ENCODE measurements around the gene POLN. TPM values are rescaled to one million over a fixed set of nuclear protein-coding genes. Genes with fewer than 3 reads are reported as not detected.

The POLN gene
- polyA plus RNA-seq, 1 donor (not counting 4 experiments of a cell fraction or from before 2014, with no cell fraction given) = 1.3 TPM

DNA sequence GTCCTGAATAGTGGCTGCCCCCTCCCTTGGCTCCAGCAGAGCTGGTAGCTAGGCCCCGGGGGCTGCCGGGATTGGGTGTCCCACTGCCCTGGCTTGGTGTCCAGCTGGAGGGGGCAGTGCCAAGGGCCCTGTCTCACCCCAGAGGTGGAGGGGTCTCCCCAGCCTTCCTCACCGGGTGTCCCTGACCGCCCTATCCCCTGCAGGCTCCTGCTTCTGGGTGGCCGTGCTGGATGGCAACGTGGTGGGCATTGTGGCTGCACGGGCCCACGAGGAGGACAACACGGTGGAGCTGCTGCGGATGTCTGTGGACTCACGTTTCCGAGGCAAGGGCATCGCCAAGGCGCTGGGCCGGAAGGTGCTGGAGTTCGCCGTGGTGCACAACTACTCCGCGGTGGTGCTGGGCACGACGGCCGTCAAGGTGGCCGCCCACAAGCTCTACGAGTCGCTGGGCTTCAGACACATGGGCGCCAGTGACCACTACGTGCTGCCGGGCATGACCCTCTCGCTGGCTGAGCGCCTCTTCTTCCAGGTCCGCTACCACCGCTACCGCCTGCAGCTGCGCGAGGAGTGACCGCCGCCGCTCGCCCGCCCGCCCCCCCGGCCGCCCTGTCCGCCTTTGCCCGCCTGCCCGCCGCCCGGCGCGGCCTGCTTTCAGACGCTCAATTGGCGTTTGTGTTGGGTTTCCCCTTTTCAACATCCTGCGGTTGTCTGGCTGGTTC, 178.2 kb downstream of the POLN start:
- TF ChIP-seq EZH2 (IDR thresholded peaks at IDR 0.05; ENCODE audit: low read length) = no peak
- TF ChIP-seq, protein P1, sequence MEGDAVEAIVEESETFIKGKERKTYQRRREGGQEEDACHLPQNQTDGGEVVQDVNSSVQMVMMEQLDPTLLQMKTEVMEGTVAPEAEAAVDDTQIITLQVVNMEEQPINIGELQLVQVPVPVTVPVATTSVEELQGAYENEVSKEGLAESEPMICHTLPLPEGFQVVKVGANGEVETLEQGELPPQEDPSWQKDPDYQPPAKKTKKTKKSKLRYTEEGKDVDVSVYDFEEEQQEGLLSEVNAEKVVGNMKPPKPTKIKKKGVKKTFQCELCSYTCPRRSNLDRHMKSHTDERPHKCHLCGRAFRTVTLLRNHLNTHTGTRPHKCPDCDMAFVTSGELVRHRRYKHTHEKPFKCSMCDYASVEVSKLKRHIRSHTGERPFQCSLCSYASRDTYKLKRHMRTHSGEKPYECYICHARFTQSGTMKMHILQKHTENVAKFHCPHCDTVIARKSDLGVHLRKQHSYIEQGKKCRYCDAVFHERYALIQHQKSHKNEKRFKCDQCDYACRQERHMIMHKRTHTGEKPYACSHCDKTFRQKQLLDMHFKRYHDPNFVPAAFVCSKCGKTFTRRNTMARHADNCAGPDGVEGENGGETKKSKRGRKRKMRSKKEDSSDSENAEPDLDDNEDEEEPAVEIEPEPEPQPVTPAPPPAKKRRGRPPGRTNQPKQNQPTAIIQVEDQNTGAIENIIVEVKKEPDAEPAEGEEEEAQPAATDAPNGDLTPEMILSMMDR (optimal IDR thresholded peaks at IDR 0.05 in 1 of 3, IDR thresholded peaks at IDR 0.05 in 1 of 3, conservative IDR thresholded peaks at IDR 0.05 in 1 of 3; ENCODE audit: extremely low read depth in 1 of 3, insufficient read depth in 2 of 3, low read length in 3 of 3) = no peak
- Histone ChIP-seq H3K9me3 (ENCODE audit: control insufficient read depth, low read depth, low read length) (no peaks in the 10 kb centered on the region), H3K9me1 (ENCODE audit: control insufficient read depth, extremely low read depth, insufficient read depth, low read length) (no peaks in the 10 kb centered on the region), H3K79me2 (ENCODE audit: control insufficient read depth, insufficient read depth, low read length) (no peaks in the 10 kb centered on the region), H2AFZ (ENCODE audit: control insufficient read depth, low read length) (no peak overlapping the region), H3K4me2 (ENCODE audit: control insufficient read depth, extremely low read depth, insufficient read depth, low read depth, low read length) (no peak overlapping the region), H3K4me1 (ENCODE audit: control insufficient read depth, extremely low read depth, insufficient read depth, low read length) (no peaks in the 10 kb centered on the region), H3K9ac (ENCODE audit: control insufficient read depth, extremely low read depth, insufficient read depth, low read length) (no peak overlapping the region), H3K27me3 (ENCODE audit: control insufficient read depth, extremely low read depth, insufficient read depth, low read length) (peaks cover 35% of the 10 kb centered on the region), H3K27ac (ENCODE audit: control insufficient read depth, insufficient read depth, low read length) (no peak overlapping the region), H3K4me3 (ENCODE audit: control insufficient read depth in 2 of 3, extremely low read depth in 1 of 3, insufficient read depth in 2 of 3, low read depth in 1 of 3, low read length in 3 of 3) (no peak overlapping the region), H3K36me3 (ENCODE audit: control insufficient read depth in 2 of 2, extremely low read depth in 1 of 2, insufficient read depth in 2 of 2, low read length in 2 of 2) (no peaks in the 10 kb centered on the region), H4K20me1 (ENCODE audit: control insufficient read depth, extremely low read depth, insufficient read depth, low read length) (no peaks in the 10 kb centered on the region)
- DNase-seq (ENCODE audit: low read depth, low spot score) = no peak
- dilution Hi-C loops (cut with MboI; ENCODE audit: extremely low pct_ligation_motif_present, low sequenced_read_pairs) = no loop called here
- no peak for FAIRE-seq

DNA sequence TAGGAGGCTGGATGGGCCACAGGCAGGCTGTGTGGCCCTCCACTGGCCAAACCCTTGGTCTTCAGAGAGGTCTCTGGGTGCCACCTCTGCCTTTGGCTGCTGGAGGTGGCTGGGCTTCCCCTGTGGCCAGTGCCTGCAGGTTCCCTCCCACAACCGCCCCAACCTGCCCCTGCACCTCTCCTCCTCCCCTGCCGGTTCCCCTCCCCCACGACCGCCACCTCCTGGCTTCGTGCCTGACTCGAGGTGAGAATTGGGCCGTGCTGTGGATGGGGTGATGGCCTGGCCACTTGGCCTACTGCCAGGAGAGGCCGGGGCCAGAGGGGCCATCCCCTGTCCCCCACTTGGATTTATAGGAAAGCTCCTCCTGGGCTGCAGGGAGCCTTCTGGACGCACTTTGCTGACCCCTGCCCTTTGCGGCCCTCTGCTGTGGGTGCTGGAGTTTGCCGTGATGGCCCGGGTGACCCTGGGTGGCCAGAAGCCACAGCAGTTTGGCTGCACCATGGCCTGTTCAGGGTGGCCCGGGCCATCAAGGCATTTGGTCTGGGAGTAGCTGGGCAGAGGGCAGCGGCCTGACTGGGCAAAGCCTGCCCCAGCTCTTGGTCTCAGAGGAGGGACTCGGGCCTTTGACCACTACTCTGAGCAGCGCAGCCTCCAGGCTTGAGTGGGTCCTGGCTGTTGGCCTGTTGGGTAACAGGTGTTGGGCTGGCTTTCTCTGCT, 179.0 kb downstream of the POLN start:
- Histone ChIP-seq H3K4me3 (ENCODE audit: control insufficient read depth in 2 of 3, extremely low read depth in 1 of 3, insufficient read depth in 2 of 3, low read depth in 1 of 3, low read length in 3 of 3) (no peak overlapping the region), H3K4me1 (ENCODE audit: control insufficient read depth, extremely low read depth, insufficient read depth, low read length) (no peaks in the 10 kb centered on the region), H3K79me2 (ENCODE audit: control insufficient read depth, insufficient read depth, low read length) (no peaks in the 10 kb centered on the region), H4K20me1 (ENCODE audit: control insufficient read depth, extremely low read depth, insufficient read depth, low read length) (no peaks in the 10 kb centered on the region), H3K9ac (ENCODE audit: control insufficient read depth, extremely low read depth, insufficient read depth, low read length) (no peak overlapping the region), H3K36me3 (ENCODE audit: control insufficient read depth in 2 of 2, extremely low read depth in 1 of 2, insufficient read depth in 2 of 2, low read length in 2 of 2) (no peaks in the 10 kb centered on the region), H3K9me1 (ENCODE audit: control insufficient read depth, extremely low read depth, insufficient read depth, low read length) (no peaks in the 10 kb centered on the region), H3K9me3 (ENCODE audit: control insufficient read depth, low read depth, low read length) (no peaks in the 10 kb centered on the region), H3K27me3 (ENCODE audit: control insufficient read depth, extremely low read depth, insufficient read depth, low read length) (peaks cover 42% of the 10 kb centered on the region), H3K27ac (ENCODE audit: control insufficient read depth, insufficient read depth, low read length) (no peak overlapping the region), H3K4me2 (ENCODE audit: control insufficient read depth, extremely low read depth, insufficient read depth, low read depth, low read length) (no peak overlapping the region), H2AFZ (ENCODE audit: control insufficient read depth, low read length) (no peak overlapping the region)
- DNase-seq (ENCODE audit: low read depth, low spot score) (no peak), FAIRE-seq (no peak)
- dilution Hi-C loops (cut with MboI; ENCODE audit: extremely low pct_ligation_motif_present, low sequenced_read_pairs) = no loop called here
- no peak for TF ChIP-seq EZH2 (IDR thresholded peaks at IDR 0.05; ENCODE audit: low read length)
- TF ChIP-seq, protein P1 (optimal IDR thresholded peaks at IDR 0.05 in 1 of 3, IDR thresholded peaks at IDR 0.05 in 1 of 3, conservative IDR thresholded peaks at IDR 0.05 in 1 of 3; ENCODE audit: extremely low read depth in 1 of 3, insufficient read depth in 2 of 3, low read length in 3 of 3) = no peak

Data from keratinocyte (primary cell).